GM13977 (cell line): ENCODE results near the gene IPO13.

Source experiments
- DNase-seq: peaks from one replicate; pipeline ENCODE4 v3.0.0; 2012; ENCODE audit warnings: low spot score
- in situ Hi-C: fragments of 300-500 bp; cut with MboI; formaldehyde crosslinking; loops from one replicate; pipeline ENCODE4 v1.12.0; 2022; ENCODE audit warnings: low sequenced_read_pairs, low pct_unique_long_range_greater_than_20kb, mixed read lengths, inconsistent platforms; ENCODE audit not compliant: unreplicated experiment
- TF ChIP-seq, protein P1 (sequence below): IDR thresholded peaks from 2 replicates; pipeline ENCODE4 v1.5.1; 2012; ENCODE audit warnings: mild to moderate bottlenecking, control low read depth; ENCODE audit not compliant: insufficient read depth; ENCODE audit errors: extremely low read depth, missing control alignments

Gene IPO13

DNA sequence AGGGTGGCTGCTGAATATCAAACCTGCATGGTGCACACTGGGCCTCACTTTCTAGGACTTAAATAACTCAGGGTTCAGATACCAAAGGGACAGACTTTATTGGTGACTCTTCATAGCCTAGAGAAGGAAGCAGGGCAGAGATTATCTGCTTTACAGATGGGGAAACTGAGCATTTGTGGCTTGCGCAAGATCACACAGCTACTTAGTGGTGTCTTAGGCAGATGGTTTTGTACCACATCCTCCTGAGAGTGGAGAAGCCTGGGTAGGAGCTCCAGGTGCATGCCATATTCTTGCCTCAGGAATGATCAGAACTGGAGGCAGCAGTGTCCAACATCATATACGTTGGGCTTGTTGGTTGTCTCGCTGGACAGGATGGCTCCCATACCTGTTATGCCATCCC is 16.3 kb downstream of the IPO13 start:
- TF ChIP-seq, protein P1, sequence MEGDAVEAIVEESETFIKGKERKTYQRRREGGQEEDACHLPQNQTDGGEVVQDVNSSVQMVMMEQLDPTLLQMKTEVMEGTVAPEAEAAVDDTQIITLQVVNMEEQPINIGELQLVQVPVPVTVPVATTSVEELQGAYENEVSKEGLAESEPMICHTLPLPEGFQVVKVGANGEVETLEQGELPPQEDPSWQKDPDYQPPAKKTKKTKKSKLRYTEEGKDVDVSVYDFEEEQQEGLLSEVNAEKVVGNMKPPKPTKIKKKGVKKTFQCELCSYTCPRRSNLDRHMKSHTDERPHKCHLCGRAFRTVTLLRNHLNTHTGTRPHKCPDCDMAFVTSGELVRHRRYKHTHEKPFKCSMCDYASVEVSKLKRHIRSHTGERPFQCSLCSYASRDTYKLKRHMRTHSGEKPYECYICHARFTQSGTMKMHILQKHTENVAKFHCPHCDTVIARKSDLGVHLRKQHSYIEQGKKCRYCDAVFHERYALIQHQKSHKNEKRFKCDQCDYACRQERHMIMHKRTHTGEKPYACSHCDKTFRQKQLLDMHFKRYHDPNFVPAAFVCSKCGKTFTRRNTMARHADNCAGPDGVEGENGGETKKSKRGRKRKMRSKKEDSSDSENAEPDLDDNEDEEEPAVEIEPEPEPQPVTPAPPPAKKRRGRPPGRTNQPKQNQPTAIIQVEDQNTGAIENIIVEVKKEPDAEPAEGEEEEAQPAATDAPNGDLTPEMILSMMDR = no peak
- no peak for DNase-seq
- in situ Hi-C loops = no loop called here

DNA sequence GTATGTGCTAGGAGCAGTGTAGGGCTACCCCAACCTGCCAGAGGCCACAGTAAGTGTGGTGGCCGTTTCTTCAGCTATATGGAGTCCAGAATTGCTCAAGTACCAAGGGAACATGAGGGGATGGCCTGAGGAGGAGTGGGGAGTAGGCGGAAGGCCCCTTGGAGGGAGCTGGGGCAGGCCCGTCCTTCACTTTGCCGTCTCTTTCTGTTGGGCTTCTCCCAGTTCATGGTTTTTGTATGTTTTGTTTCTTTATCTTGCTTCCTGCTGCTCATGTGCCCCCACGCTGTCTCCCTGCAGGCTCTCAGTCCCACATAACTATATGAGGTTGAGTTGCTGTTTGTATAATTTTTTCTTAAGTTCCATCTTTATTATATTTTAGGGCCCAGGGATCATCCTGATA is 17.1 kb downstream of the IPO13 start:
- no peak for DNase-seq
- TF ChIP-seq, protein P1 = no peak
- in situ Hi-C loops = no loop called here

DNA sequence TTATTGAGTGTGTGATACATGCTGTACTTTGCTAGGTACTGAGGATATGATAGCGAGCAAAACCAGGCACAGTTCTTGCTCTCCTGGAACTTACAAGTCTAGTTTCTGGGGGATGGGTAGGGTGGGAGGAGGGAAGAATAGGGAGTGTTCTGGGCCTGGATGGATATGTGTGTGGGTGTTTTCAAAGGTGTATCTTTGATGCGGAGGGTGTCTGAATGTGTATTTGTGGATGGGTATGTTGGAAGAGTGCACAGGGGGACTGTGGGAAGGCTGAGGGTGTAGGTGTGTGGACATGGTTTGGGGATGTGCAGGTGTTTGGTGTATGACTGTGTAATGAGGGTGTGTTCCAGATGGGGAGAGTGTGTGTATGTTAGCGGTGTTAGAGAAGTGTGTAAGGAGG is 18.6 kb downstream of the IPO13 start:
- DNase-seq = no peak
- TF ChIP-seq, protein P1 = no peak
- in situ Hi-C loops = no loop called here

DNA sequence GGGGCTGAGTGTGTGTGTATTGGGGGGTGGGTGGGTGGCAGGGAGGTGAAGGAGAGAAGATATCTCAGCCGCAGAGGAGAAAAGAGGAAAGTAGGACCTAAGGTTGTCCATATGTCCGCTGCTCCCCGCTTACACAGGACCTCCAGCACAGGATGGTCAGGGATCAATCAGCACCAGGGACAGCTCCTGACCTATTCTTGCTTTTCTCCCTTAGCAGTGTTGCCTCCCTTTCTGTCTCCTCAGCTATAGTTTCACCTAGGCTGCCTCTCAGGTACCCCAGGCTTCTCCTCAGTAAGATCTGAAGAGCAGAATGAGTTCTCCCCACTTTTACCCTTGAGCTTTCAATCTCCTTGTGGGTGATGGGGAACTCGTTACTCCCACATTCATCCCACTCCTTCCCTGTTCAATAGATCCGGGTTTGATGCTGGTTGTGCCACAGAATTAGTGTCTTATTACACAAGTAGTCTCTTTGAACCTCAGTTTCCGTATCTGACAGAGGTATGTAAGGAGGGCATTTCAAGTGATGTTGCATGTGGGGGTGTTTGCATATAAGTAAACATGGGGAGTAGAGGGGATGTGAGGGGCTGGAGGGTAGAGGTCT is 21.7 kb downstream of the IPO13 start:
- TF ChIP-seq, protein P1 = no peak
- in situ Hi-C loops = no loop called here
- DNase-seq = no peak

DNA sequence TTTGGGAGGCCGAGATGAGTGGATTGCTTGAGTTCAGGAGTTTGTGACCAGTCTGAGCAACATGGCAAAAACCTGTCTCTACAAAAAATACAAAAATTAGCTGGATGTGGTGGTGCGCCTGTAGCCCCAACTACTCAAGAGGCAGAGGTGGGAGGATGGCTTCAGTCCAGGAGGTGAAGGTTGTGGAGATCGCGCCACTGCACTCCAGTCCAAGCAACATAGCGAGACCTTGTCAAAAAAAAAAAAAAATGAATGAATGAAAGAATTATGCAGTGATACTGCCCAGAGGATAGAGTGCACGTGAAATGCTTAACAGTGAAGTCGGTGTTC is 22.6 kb downstream of the IPO13 start:
- DNase-seq = no peak
- TF ChIP-seq, protein P1 = no peak
- in situ Hi-C loops = no loop called here

DNA sequence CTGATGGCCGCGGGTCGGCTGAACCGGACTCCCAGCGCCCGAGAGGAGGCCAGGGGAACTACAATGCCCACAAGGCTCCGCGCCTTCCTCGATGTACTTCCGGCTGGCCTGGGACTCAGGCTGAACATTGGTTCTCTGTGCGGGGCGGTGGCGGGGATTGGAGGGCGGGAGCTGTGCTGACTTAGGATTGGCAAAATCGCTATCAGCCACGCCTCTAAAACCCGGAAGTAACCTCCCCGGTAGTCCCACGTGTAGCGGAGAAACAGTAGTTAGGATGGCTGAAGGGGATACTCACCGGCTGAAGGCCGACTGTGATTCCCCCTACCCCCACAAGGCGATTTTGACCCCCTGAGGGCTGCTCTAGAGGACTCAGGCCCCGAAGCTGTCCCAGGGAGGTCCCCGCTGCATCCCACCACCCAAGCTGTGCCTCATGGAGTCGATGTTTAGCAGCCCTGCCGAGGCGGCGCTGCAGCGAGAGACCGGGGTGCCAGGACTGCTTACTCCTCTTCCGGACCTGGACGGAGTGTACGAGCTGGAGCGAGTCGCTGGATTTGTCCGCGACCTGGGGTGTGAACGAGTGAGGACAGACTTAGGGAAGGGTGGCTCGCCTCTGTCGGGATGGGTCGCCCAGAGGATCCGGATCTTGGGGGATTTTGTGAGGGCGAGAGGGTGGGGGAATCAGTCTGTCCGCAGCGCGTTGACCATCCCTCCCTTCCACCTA is 23.2 kb downstream of the IPO13 start, which contains the start of gene DPH2:
DPH2 (plus strand) TSS at position 265 of the 721 bp plus-strand sequence; CDS start at position 431, 166 bp downstream.
- TF ChIP-seq, protein P1 = no peak
- DNase-seq = peak; percentile 98
- in situ Hi-C loops = no loop called here
